Measurements from ENCODE around the gene OR8G5. TPM values are rescaled to one million over a fixed set of nuclear protein-coding genes. Genes with fewer than 3 reads are reported as not detected.

The OR8G5 gene
- total and polyA plus RNA-seq, 8 donors: not detected

- TF ChIP-seq POLR2AphosphoS5 (IDR thresholded peaks at IDR 0.05) (no peak), EP300 (IDR thresholded peaks at IDR 0.05) (no peak), CTCF (IDR thresholded peaks at IDR 0.05) (no peak)
- H3K27me3 ChIP-seq: no peaks in the 10 kb centered on the region
- no peak overlapping the region for H3K27ac ChIP-seq
- H3K36me3 ChIP-seq: no peaks in the 10 kb centered on the region
- H3K4me1 ChIP-seq: no peaks in the 10 kb centered on the region
- intact Hi-C loops (cut with DNase I; ENCODE audit: low total_unique reads): no loop called here
- no peaks in the 10 kb centered on the region for H3K9me3 ChIP-seq
- WGBS, 5 donors: 43 to 67% (median 60%) methylated on average over 3 of the region's 3 CpGs
- DNase-seq: no peak
- H3K4me3 ChIP-seq: no peak overlapping the region
Measured at GRCh38 chr11:124315052-124315451, 58.9 kb downstream of the OR8G5 start.

Other genes with a start within 250 kb of the OR8G5 start
- gene OR10G4, start 243.4 kb upstream of the OR8G5 start, total RNA-seq: 1 to 10 TPM in 1 of 5 donors, under 1 TPM in 1, not detected in 3; 0.73 to 1.2 TPM
- gene OR10G4, start 243.4 kb upstream of the OR8G5 start, polyA plus RNA-seq: not detected
- under 1 TPM in 1 of 5 donors, not detected in 4; 0.73 TPM for gene OR10G9, start 233.4 kb upstream of the OR8G5 start, total RNA-seq
- gene OR10G9, start 233.4 kb upstream of the OR8G5 start, polyA plus RNA-seq: not detected
- gene OR10G8, start 229.6 kb upstream of the OR8G5 start, total RNA-seq: not detected
- not detected for gene OR10G8, start 229.6 kb upstream of the OR8G5 start, polyA plus RNA-seq
- gene OR10G7, start 215.1 kb upstream of the OR8G5 start, total RNA-seq: not detected
- not detected for gene OR10G7, start 215.1 kb upstream of the OR8G5 start, polyA plus RNA-seq
- gene VWA5A, start 140.9 kb upstream of the OR8G5 start, total RNA-seq: 100 to 1,000 TPM in 1 of 5 donors, 10 to 100 TPM in 4; 15.4 to 111 (median 39.7) TPM
- 10 to 100 TPM; 10.1 to 24.1 (median 17.1) TPM for gene VWA5A, start 140.9 kb upstream of the OR8G5 start, polyA plus RNA-seq
- gene OR10D3, start 73.0 kb upstream of the OR8G5 start, total RNA-seq: not detected
- not detected for gene OR10D3, start 73.0 kb upstream of the OR8G5 start, polyA plus RNA-seq
- not detected for gene OR8G1, start 15.3 kb upstream of the OR8G5 start, total RNA-seq
- gene OR8G1, start 15.3 kb upstream of the OR8G5 start, polyA plus RNA-seq: not detected
- not detected for gene OR8D1, start 57.6 kb downstream of the OR8G5 start, total RNA-seq
- not detected for gene OR8D1, start 57.6 kb downstream of the OR8G5 start, polyA plus RNA-seq
- not detected for gene OR8D2, start 63.8 kb downstream of the OR8G5 start, total RNA-seq
- not detected for gene OR8D2, start 63.8 kb downstream of the OR8G5 start, polyA plus RNA-seq
- not detected for gene OR8B2, start 128.1 kb downstream of the OR8G5 start, total RNA-seq
- not detected for gene OR8B2, start 128.1 kb downstream of the OR8G5 start, polyA plus RNA-seq
- not detected for gene OR8B3, start 142.6 kb downstream of the OR8G5 start, total RNA-seq
- not detected for gene OR8B3, start 142.6 kb downstream of the OR8G5 start, polyA plus RNA-seq
- gene OR8B4, start 168.5 kb downstream of the OR8G5 start, total RNA-seq: not detected
- gene OR8B4, start 168.5 kb downstream of the OR8G5 start, polyA plus RNA-seq: not detected
- not detected for gene OR8B8, start 189.3 kb downstream of the OR8G5 start, total RNA-seq
- gene OR8B8, start 189.3 kb downstream of the OR8G5 start, polyA plus RNA-seq: not detected